ENCODE measurements around the gene CAMK1D.

The CAMK1D gene

DNA sequence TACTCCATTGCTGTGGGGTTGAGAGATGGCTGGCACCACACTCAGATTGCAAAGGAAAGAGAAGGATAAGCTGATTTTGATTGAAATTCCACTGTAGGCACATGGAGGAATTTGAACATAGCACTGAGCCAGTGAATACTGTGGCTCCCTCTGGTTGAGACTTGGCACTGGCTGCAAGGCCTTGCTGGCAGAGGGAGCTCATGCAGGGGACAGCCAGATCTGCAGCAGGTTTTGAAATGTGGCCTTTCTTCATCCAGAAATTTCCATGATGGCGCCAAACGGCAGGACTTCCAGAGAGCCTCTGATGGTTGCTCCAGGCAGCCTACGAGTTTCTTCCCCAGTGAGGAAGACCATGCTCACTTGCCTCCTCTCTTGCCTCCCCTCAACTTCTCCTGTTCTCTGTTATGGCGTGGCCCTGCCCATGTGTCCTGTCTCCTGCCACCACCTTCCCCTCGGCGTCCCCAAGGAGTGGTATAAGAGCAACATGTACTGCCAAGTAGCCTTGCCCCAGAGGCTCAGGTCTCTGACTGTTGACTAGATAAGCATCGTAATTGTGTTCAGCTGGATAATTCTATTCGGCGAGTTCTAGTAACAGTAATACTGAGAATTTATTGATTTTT, 386.6 kb downstream of the CAMK1D start:
- TF ChIP-seq, protein P1, sequence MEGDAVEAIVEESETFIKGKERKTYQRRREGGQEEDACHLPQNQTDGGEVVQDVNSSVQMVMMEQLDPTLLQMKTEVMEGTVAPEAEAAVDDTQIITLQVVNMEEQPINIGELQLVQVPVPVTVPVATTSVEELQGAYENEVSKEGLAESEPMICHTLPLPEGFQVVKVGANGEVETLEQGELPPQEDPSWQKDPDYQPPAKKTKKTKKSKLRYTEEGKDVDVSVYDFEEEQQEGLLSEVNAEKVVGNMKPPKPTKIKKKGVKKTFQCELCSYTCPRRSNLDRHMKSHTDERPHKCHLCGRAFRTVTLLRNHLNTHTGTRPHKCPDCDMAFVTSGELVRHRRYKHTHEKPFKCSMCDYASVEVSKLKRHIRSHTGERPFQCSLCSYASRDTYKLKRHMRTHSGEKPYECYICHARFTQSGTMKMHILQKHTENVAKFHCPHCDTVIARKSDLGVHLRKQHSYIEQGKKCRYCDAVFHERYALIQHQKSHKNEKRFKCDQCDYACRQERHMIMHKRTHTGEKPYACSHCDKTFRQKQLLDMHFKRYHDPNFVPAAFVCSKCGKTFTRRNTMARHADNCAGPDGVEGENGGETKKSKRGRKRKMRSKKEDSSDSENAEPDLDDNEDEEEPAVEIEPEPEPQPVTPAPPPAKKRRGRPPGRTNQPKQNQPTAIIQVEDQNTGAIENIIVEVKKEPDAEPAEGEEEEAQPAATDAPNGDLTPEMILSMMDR (IDR thresholded peaks at IDR 0.05) = no peak

DNA sequence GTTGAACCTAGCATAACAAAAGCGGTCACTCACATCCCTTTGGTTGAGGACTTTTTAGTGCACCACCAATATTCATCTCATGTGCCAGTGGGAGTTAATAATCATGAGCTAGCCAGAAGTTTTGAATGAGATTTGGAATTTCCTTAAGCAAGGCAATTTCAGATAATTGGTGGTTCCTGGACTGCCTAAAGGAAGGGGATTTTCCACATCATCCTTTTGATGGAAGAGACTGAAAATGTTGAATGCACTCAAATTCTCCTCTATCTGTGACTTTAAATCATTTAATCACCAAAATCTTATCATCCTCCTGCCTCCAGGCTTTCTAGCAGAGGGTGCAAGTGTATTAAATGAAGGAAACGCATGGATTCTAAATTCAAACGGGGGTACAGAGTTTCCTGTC, 391.5 kb downstream of the CAMK1D start:
- TF ChIP-seq, protein P1 (IDR thresholded peaks at IDR 0.05) = no peak

GRCh38 chr10:12741360-12741804, 392.0 kb downstream of the CAMK1D start:
- TF ChIP-seq, protein P1 (IDR thresholded peaks at IDR 0.05) = no peak

GRCh38 chr10:12742771-12743170, 393.4 kb downstream of the CAMK1D start:
- TF ChIP-seq, protein P1 (IDR thresholded peaks at IDR 0.05) = no peak

- TF ChIP-seq, protein P1 (IDR thresholded peaks at IDR 0.05) = no peak
Measured at GRCh38 chr10:12743941-12744340, 394.6 kb downstream of the CAMK1D start.

DNA sequence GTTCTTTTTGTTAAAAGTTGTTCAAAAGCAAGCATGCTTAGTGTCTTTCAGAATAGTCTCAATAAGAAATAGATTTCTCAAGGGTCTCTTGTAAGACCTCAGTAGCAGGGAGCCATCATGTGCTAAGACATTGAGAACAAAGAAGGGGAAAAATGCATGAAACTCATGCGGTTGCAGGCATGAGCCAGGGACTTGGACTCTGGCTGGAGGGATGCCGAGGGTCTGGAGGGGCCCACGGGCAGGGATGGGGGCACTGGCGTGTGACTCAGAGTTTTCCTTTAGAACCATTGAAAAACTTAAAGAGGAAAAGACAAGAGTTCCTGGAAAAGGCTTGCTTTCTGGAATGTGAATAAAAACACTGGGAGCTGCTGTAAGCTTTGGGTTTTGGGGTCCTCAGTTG, 398.8 kb downstream of the CAMK1D start:
- TF ChIP-seq, protein P1 (IDR thresholded peaks at IDR 0.05) = no peak

GRCh38 chr10:12749760-12750478, 400.6 kb downstream of the CAMK1D start:
- TF ChIP-seq, protein P1 (IDR thresholded peaks at IDR 0.05) = no peak
